HG03103 (cell line): Measurements from ENCODE around the gene POLA1.
A peak's percentile ranks its signal among the peaks of the same experiment; 100 is the strongest.

ENCODE experiments used
- ATAC-seq: cut with Tn5 transposase; IDR thresholded peaks from one replicate; pipeline ENCODE4 v1.9.1; 2021; ENCODE audit warnings: low read depth; ENCODE audit not compliant: unreplicated experiment

The POLA1 gene

DNA sequence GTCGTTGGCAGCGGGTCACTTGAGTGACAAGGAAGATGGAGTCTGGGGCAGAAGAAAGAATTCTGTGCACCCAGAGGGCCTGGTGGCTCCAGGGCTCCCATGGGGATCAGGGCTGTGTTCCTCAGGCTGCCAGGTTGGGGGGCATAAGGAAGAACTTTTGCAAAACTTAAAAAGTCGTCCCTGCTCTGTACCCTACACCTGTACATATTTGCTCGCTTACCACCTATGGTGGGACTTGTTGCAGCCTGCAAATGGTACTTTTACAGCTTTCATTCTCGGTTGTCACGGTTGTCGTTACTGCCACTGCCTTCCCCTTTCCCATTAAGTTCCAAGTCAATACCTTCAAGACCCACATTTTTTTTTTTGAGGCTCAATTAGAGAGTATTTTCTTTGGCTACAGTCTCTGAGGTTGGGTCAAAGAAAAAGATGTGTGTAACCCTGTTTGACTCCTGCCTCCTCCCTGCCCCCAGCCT lies 312.9 kb downstream of the POLA1 start:
- no peak for ATAC-seq

DNA sequence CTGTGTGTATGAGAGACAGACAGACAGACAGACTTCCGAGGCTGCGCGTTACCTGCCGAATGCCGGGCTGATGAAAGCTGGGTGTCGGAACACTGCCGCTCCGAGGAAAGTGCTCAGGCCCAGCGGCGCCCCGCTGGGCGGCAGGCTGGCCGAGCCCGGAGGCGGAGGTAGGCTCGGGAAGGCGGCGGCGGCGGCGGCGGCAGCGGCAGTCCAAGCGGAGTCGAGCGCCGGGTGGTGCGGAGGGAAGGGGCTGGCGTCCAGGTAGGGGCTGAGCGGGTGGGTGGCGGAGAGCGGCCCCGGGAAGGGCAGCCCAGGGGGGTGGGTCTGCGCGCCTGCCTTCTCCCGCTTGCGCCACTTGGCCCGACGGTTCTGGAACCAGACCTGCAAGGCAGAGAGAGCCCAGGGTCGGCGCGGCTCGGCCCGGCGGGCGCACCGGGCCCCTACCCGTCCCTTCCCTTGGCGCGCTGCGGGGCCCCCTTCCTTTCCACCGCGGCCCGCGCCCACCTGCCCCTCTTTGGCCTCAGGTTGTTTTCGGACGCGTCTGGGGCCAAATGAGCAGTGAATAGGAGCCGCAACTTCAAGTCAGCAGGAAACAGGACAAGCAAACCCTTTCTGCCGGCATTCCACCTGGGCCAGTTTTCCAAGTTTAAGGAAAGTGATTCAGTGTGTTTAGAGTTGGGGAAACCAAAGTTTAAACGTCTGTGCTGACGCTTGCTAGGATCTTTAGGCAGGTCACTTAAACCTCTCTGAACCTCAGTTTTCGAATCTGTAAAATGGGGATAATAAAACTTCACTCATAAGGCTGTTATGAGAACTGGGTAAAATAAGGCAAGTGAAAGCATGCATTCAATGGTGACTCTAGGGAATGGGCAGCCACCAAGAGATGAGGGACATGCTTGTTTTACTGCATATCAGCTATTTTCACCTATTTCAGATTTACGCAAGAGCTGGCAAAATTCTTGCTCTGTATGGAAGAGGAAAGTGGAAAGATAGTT lies 313.6 kb downstream of the POLA1 start:
- ATAC-seq = no peak

DNA sequence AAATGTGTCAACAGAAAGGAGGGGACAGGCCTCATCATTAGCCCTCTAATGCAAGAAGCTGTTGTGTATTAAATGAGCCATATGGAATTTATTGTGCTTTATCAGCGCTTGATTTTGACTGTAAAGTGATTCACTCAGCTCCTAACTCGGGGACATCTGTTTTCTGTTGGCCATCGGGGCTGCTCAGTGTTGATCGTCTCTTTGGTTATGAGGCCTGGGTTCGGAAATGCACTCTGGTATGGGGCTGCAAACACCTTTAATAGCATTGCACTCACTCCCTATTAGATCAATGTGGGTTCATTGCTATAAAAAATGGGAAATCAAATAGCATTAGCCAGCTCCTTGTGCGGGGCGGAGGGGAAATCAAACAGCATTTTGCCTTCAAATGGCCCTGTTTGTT lies 315.7 kb downstream of the POLA1 start:
- ATAC-seq = no peak

DNA sequence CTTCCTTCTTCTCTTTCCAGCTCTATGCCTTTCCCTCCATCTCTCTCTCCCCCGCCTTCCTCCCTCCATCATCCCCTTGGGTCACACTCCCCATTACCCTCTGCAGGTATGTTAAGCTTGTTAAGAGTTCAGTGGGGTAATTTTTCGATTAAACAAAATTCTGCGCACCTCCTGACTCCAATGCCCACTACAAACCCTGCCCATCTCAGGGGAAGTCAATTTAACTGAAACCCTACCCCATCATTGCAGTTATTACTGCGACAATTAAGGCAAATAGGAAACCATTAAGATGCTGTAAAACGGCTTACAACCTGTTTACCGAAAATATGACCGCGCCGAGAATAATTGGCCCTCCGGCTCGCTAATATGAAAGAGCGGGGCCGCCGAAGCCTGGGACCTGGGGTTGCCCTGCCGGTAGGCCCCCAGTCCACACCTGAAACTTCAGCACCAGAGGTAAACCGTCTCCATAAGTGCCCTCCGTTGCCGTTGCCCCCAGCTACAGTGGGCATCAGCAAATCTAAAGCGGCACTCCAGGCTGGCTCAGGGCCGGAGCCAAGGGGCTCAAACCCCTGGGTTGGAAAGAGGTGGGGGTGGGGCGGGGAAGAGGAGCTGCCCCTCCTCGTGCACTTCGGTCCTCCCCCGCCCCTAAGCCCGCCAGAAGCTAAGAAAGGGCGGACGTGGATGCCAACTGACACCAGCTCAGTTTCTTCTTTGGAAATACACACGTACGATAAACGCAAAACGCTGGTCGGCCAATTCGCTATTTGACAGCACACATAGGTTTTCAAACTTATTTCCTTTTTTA lies 317.3 kb downstream of the POLA1 start:
- ATAC-seq = no peak

DNA sequence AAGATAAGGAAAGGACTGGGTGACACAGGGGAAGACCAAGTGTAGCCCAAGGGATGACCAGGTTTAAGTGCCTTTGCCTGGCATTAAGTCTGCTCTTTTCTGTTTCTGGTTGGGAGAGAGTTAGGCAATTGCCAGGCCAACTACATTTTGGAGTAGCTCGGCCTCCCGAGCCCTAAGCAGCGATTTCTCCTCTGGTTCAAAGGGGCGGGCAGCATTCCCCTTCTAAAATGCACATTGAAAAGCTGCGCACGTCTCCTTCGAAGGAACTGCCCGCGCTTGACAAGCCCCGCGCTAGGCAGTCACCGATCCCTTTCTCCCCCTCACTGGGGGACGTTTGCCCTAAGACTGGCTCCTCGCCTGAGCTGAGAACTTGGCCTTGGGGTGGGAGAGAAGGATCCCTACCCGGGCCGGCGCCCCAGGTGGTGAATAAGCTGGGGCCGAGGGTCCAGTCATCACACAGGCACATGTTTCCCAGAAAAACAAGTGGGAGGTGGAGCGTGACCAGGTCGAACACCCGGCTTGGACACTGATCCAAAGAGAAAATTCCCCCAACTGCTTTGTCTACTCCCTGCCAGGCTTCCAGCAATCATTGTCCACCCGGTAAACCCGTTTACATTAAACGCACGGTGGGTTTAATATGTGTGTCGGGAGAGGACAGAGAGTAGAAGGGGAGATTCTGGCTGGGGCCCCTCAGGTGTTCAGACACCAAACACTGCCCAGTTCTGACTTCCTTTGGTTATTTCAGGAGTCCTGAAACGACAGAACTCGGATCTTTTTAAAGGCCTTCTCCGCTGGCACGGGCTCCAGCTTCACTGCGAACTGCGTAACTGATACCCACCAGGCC lies 318.1 kb downstream of the POLA1 start:
- no peak for ATAC-seq

DNA sequence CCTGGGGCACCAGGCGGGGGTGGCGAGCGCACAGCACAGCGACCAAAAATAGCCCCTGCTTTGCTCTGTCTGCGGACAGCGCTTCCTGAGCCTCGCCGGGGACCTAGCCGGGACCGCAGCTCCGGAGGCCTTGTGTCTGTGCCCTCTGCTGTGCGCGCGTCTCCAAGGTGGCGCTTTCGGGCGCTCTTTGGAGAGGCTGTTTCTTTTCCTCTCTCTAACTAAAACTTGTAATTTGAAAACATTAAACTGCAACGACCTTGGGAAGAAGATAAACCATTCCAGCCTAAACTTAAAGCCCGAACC lies 318.7 kb downstream of the POLA1 start:
- no peak for ATAC-seq

DNA sequence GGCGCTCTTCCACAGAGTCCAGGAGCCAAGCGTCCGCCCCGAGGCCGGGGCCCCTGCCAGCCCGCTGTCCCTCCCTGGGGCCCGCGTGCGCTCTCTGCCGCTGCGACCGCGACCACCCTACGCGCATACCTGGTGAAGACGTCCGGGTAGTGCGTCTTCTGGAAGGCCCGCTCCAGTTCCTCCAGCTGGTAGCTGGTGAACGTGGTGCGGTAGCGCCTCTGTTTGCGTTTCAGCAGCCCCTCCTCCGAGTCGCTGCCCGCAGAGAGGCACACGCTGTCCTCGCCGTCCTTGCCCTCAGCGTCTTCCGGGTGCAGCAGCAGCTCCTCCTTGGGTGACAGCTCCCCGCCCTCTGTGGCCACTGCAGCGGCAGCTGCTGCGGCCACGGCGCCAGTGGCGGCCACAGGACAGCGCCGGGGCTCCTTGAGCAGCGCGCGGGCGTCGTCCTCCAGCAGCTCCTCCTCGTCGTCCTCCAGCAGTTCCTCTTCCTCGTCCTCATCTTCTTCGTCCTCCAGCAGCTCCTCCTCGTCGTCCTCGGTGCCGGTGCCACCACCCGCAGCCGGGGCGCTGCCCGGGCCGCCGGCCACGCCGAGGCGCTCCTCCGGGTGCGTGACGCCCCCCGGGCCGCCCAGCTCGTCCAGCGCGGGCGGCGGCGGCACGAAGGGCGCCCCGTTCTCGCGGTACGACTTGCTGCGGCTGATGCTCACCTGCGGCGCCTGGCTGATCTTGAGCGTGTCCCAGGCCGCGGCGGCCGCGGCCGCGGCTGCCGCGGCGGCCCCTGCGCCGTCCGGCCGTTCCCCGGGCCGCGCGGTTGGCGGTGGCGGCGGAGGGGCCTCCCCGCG lies 319.3 kb downstream of the POLA1 start:
- ATAC-seq = no peak

DNA sequence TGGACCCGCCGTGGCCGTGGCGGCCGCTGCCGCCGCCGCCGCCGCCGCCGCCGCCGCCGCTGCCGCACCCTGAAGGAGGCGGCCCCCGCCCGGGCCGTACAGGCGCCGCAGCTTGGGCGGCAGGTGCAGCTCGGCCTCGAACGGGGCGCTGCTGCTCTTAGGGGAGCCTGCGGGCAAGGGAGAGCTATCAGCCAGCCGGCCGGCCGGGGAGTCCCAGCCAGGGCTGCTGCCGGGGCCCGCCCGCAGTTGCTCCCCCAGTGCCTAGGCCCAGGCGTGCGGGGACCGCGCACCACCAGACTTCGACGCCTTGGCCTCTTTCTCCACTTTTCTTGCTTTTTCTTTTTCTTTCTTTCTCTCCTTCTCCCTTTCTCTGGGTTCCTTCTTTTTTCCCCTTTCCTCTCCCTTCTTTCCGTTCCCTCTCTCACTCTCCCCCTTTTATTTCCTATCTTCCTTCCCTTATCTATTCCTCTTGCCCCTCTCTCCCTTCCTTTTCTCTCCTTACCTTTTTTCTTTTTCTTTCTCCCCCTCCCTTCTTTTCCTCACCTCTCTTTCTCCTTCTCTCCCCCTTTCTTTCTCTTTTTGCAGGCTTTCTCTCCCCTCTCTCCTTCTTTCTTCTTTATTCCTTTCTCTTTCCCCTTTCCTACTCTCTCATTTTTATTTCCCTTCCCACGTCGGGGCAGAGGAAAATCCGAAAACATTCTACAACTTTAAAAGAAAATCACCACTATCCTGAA lies 320.1 kb downstream of the POLA1 start:
- ATAC-seq = peak; percentile 44

DNA sequence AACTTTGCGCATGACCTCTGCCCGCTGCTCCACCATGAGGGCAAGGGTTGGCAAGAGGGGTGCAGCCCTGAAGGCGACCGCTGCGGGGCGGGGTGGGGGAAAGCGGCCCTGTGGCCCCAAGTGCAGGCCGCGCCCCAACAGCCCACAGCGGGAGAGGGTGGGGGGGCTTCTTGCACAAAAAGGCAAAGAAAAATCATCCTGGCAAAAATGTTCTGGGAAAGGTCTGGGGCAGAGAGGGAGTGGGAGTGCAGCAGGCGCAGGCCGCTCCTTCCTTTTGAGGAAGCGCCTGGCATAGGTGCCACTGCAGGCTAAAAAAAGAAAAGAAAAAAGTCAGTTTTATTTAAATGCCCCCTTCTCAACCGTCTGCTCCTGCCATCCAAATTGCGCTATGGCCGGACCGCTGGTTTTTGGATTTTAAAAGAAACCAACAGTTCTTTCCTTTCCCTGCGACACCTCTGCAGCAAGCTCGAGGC lies 320.7 kb downstream of the POLA1 start:
- no peak for ATAC-seq

DNA sequence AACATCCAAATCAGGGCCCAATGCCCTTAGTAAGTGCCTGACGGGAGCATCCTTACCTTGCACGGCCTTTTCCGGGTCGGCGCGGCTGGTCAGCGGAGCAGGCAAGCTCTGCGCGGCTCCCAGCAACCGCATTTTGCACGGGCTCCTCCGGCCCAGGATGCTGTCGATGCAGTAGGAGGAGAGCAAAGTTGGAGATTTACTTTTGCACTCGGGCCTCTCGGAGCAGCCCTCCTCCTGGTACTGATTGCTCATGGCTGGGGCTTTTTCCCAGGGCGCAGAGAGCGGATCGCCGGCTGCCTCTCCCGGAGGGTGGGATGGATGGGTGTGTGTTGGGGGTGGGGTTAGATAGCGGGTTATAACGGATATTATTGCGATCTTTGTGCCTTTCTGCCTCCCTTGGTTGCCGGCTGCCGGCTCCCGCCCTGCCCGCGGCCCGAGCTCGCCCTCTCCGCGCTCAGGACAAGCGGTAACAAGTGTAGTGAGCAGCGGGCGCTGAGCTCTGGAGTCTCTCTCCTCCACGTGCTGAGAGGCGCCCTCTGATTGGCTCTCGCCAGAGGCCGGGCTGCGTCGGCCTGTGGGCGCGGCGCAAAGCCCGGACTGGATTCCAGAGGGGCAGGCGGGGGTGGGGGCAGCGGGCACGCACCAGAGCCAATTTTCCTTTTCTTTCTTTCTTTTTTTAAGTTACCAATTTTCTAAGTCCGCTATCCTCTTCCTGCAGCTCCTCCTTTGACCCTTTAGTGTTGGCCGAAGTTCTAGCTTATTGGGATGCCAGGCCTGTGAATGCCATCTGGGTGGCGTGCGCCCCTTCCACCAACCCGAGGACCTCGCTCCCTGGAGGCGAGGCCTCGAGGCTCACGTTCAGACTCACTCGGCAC lies 322.0 kb downstream of the POLA1 start, which contains the start of gene ARX:
TSS of gene ARX (minus strand) at position 480 of the 875 bp plus-strand sequence. CDS start at position 252, 228 bp downstream.
- ATAC-seq = no peak

DNA sequence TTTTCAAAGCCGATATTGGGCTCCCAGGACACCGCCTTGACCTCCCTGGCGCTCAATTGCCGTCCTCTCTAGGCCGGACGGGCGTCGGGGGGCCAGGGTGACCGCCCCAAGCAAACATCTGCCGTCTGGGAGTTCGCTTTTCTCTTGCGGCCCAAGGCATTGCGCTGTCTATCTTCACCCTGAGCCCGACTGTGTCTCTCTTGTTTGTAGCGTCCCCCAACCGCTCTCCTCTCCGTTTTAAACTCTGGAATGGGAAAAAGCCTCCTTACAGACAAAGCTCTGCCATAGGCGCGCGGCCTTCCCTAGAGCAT lies 322.6 kb downstream of the POLA1 start:
- ATAC-seq = no peak

DNA sequence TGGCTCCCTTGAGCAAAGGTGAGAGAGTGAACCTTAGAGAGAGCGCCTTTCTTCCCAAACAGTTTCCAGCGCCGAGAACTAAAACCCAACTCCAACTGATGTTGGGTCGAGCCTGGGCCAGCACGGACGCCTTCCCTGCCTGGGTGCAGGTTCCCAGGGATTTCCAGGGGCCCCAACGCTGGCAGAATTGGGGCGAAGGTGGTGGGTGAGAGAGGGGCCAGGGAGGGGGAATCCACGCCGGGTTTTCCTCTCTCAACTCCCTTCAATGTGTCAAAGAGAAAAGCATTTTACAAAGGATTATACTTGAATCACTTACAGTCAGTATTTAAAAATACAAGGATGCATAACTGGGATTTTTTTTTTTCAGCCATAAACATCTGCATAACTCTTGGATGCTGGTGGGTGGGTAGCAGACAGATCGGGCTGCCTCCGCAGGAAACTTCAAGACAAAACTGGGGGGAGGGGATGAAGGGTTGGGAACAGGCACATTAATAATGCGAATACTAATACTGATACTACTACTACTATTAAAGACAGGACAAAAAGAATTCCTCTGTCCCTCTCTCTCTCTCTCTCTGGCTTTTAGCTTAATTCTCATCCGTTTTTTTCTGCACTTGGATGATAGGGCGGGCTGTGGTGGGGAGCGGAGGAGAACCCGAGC lies 323.4 kb downstream of the POLA1 start:
- ATAC-seq = no peak

DNA sequence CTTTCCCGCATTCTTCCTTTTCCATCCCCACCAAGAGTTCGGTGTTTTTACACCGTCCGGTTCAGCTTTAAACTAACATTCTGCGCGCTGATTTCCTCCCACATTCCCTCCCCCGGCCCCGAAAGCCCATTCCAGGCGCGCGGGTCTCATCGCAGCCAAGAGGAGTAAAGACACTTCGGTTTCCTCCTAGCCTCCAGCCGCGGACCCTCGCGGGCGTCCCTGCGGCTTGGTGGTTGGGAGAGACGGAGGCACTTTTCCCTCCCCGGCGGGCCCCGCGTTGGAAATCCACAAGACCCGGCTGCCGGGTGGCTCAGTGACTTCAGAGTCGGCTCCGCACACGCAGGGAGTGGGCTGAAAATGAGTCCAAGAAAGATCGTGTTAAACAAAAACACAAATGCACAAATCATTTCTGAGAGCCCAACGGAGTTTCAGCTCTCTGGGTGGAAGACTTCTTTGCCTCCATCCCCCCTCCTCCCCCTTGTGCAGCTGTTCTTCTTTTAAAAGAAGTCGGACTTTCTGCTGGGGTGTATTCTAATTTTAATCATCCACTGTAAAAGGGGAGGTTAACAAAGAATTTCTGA lies 324.0 kb downstream of the POLA1 start:
- no peak for ATAC-seq

DNA sequence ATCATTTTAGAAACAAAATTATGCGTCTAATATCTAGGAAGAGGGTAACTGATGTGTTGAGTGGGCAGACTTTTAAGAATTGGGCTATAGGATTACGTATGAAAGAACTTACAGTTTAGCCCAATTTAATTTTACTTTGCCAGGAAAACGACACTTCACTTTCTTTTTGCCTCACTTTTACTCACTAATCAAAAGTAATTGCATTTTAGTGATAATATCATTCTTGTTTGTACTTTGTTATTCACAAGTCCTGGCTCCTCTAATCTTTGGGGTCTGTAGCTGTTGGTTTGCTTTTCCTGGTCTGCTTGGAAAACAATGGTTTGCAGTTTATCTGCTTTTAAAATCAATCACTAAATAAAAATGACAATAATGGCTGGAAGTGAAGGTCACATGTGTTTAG lies 325.0 kb downstream of the POLA1 start:
- no peak for ATAC-seq

DNA sequence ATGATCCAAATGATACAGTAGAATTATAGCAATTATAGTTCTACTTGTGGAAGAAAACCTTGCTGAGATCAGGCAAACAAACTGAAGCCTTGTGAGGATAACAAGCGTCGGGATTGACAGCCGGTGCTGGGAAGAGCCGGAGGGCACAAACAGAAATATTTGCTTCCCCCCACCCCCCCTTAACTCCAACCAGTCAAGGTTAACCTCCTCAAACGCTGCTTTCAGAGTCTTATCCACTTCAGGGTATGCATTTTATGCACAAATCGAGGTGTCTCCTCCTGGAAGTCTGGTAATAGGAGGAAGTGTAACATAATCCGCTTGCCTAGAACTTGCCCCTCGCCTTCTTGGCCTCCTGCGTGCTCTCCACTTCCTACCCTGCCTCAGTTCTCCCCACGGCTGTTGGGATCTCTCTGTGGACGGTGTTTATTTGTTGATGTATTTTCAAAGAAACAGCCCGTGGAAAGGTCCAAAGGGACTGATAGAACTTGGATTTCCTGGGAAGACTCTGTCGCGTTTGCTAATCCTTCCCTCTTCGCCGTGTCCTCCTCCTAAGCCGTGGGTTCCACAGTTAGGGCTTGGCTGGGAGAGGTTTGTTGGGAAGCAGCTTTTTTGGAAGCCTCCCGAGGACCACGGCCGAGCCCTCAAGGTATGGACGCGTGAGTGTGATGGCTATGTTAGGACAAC lies 326.1 kb downstream of the POLA1 start:
- ATAC-seq = no peak

DNA sequence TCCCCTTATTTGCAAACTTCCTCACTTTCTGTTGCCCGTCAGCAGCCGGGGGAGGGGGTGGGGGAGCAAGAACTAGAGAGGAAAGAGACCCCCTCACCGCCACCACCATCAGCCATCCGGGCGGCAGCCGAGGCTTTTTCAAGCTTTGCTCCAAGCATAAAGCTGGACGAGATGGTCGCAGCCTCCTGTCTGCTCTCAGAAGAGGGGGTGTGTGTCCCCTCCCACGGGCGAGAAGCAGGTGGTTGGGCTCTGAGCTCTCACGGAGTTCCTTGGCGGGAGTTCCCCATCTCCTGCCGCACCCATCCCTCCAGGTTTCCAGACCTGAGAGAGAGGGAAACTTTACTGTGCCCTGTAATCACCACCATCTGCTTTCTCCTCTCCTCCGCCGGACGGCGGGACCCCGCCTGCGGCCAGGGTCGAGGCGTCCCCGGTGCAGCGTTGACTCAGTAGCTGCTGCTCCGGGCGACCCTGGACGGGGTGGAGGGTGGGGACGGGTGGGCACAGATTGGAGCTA lies 326.7 kb downstream of the POLA1 start:
- ATAC-seq = peak; percentile 18
